ENCODE measurements around the gene NFATC3.

The NFATC3 gene

DNA sequence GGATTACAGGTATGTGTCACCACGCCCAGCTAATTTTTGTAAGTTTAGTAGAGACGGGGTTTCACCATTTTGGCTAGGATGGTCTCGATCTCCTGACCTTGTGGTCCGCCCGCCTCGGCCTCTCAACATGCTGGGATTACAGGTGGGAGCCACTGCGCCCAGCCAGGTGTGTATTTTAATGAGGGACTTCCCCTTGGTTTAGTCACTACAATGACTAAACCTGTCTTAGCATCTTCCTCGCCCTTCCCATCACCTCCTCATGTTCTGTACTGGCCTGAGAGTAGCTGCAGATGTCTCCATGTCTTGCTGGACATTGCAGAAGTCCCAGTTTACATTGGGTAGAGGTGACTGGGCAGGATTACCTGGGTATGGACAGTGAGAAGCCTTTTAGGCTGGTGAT lies 188.7 kb downstream of the NFATC3 start:
- DNase-seq (ENCODE audit: low spot score), result no peak

DNA sequence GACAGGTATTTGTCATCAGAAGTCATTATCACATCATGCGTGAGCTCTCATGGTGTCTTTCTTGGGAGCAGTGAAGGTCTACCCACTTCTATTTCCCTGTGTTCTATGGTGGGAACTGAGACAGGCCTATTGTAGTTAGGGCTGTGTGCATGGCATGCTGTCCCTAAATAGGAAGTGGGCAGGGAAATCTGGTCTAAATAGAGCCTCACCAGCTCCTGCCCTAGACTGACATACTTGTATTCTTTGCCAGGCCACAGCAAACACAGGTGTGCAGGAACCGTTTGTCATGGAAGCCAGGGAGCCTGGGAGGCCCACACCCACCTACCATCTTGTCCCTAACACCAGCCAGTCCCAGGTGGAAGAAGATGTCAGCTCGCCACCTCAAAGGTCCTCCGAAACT lies 189.3 kb downstream of the NFATC3 start:
- DNase-seq (ENCODE audit: low spot score), result no peak

DNA sequence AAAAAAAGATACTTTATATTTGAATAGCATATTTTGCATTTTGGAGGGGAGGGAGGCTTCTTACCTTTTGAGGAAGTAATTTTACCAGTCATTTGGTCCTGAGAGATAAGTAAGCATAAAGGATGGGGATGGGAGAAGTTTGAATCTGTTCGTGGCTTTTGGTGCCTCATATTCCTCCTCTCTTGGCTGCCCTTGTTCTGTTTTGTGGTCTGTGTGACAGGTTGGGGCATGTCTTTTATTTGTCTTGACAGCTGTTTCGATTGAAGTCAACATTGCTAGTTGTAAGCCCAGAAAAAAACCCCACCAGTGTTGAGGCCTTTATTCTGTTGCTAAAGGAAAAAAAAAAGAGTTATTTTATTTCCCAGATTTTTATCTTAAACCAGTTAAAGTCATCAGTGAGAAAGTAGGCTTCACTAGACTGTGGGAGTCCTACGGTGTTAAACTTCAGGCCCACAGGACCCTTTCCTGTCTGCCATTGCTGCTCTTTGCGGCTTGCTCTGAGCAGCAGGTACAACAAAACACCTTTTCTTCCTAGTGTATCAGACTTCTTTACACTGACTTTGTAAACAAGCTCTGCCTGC lies 190.5 kb downstream of the NFATC3 start:
- DNase-seq (ENCODE audit: low spot score), result no peak

DNA sequence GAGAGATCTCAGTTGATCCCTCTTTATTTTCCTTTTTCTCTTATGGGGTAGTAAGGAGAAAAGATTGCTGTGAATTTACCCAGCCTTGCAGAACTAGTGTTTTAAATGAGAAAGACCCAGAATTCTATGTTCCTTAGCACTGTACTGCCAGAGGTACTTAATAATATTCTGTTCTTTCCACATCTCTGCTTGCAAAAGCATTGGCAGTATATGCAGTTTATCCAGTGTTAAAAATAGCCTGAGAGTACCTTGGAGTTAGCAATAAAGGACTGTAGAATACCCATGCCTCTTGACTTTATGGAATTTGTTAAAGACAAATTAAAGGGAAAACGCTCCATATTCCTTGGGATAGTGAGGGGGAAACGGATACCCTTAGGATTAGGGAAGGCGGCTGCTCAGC lies 191.1 kb downstream of the NFATC3 start:
- DNase-seq (ENCODE audit: low spot score), result no peak

Data from left forelimb (tissue), 1 donor.